Activated CD4-positive, alpha-beta memory T cell treated with anti-CD3 and anti-CD28 coated beads for 36 hours (primary cell): ENCODE results near the gene VWA3A. TPM values are rescaled to one million over a fixed set of nuclear protein-coding genes. Genes with fewer than 3 reads are reported as not detected.

Experiments
- total RNA-seq, 2 experiments: library from RNA; stranded (reverse); gene quantifications; one replicate each; pipeline ENCODE4 v1.2.3, GENCODE V29; 2021

VWA3A gene
- total RNA-seq, 2 experiments from 2014 or later: 0.05 TPM; not detected in 1

Other genes with a start within 250 kb of the VWA3A start
- gene NPIPB4, start 234.8 kb upstream of the VWA3A start, total RNA-seq: 10 to 100 TPM; 85.2 to 92.7 TPM
- gene UQCRC2, start 139.2 kb upstream of the VWA3A start, total RNA-seq: 100 to 1,000 TPM; 260 to 273 TPM
- gene PDZD9, start 91.4 kb upstream of the VWA3A start, total RNA-seq: not detected
- gene MOSMO, start 84.4 kb upstream of the VWA3A start, total RNA-seq: 1 to 10 TPM; 8.1 to 9.6 TPM
- under 1 TPM; 0.10 to 0.12 TPM for gene SDR42E2, start 70.0 kb downstream of the VWA3A start, total RNA-seq
- 10 to 100 TPM; 23.0 to 24.1 TPM for gene EEF2K, start 113.7 kb downstream of the VWA3A start, total RNA-seq
- 10 to 100 TPM; 75.0 to 80.3 TPM for gene POLR3E, start 204.9 kb downstream of the VWA3A start, total RNA-seq